HG02870 (cell line): ENCODE data around the gene MMP24.
"Not testable (repeated sequence)": the region's sequence is repeated elsewhere in the genome, so short reads cannot be mapped to it uniquely, and the experiment has no call there.

Source experiments
- ATAC-seq: cut with Tn5 transposase; IDR thresholded peaks from one replicate; pipeline ENCODE4 v1.9.1; 2021; ENCODE audit warnings: mild to moderate bottlenecking, moderate library complexity; ENCODE audit not compliant: unreplicated experiment

MMP24 gene

GRCh38 chr20:35305682-35306556, 79.4 kb downstream of the MMP24 start:
- ATAC-seq: no peak

- ATAC-seq: no peak
These were observed 80.5 kb downstream of the MMP24 start for GRCh38 chr20:35306931-35307517.

- no peak for ATAC-seq
These were observed 81.5 kb downstream of the MMP24 start for GRCh38 chr20:35307666-35308653.

- no peak for ATAC-seq
These were observed 84.9 kb downstream of the MMP24 start for GRCh38 chr20:35311409-35311808.

GRCh38 chr20:35311822-35312221, 85.3 kb downstream of the MMP24 start:
- no peak for ATAC-seq

- ATAC-seq: no peak
These were observed 85.8 kb downstream of the MMP24 start for GRCh38 chr20:35312318-35312717.

- ATAC-seq: no peak
These were observed 88.5 kb downstream of the MMP24 start for GRCh38 chr20:35314816-35315631.

GRCh38 chr20:35315632-35316020, 89.1 kb downstream of the MMP24 start:
- ATAC-seq: not testable (repeated sequence)

- no peak for ATAC-seq
These were observed 89.6 kb downstream of the MMP24 start for GRCh38 chr20:35316086-35316485.

GRCh38 chr20:35317416-35318210, 91.1 kb downstream of the MMP24 start:
- no peak for ATAC-seq

GRCh38 chr20:35318502-35319157, 92.1 kb downstream of the MMP24 start:
- no peak for ATAC-seq

GRCh38 chr20:35319192-35319870, 92.8 kb downstream of the MMP24 start:
- no peak for ATAC-seq

GRCh38 chr20:35319871-35320197, 93.3 kb downstream of the MMP24 start:
- ATAC-seq: no peak

GRCh38 chr20:35320396-35321126, 94.1 kb downstream of the MMP24 start:
- ATAC-seq: no peak

GRCh38 chr20:35325401-35325800, 98.9 kb downstream of the MMP24 start:
- no peak for ATAC-seq

GRCh38 chr20:35326021-35326739, 99.7 kb downstream of the MMP24 start:
- ATAC-seq: no peak
